CD1c-positive myeloid dendritic cell (primary cell): ENCODE measurements around the gene KRTAP4-6.
"Not testable (repeated sequence)": the region's sequence is repeated elsewhere in the genome, so short reads cannot be mapped to it uniquely, and the experiment has no call there.

Experiments
- DNase-seq: peaks from one replicate; pipeline ENCODE4 v3.0.0-alpha.2; 2016; ENCODE audit errors: extremely low spot score

The KRTAP4-6 gene

GRCh38 chr17:41107941-41108450 is 32.3 kb downstream of the KRTAP4-6 start:
- DNase-seq, result peak; percentile 7

GRCh38 chr17:41105347-41105746 is 35.0 kb downstream of the KRTAP4-6 start, which contains the start of gene KRTAP4-9:
KRTAP4-9 (plus strand) TSS chr17:41105389; CDS start chr17:41105389, 0 bp downstream.
- DNase-seq, result not testable (repeated sequence)

- DNase-seq, result not testable (repeated sequence)
Measured at GRCh38 chr17:41104386-41105038, 35.8 kb downstream of the KRTAP4-6 start.

- no peak for DNase-seq
Measured at GRCh38 chr17:41103896-41104295, 36.4 kb downstream of the KRTAP4-6 start.

GRCh38 chr17:41101586-41102259 is 38.6 kb downstream of the KRTAP4-6 start, which contains the start of gene KRTAP4-16:
KRTAP4-16 (minus strand) TSS chr17:41102209; CDS start chr17:41102209, 0 bp downstream.
- DNase-seq, result no peak

GRCh38 chr17:41099682-41100480 is 40.5 kb downstream of the KRTAP4-6 start:
- not testable (repeated sequence) for DNase-seq

GRCh38 chr17:41098481-41098880 is 41.9 kb downstream of the KRTAP4-6 start:
- DNase-seq, result no peak

GRCh38 chr17:41098042-41098441 is 42.3 kb downstream of the KRTAP4-6 start, which contains the start of gene KRTAP4-8:
KRTAP4-8 (minus strand) TSS chr17:41098142; CDS start chr17:41098084, 58 bp downstream.
- no peak for DNase-seq

- DNase-seq, result no peak
Measured at GRCh38 chr17:41096055-41096454, 44.3 kb downstream of the KRTAP4-6 start.
